ENCODE measurements around the gene XPO6.

The XPO6 gene

GRCh38 chr16:28183484-28183883 is 28.3 kb downstream of the XPO6 start:
- no peak for DNase-seq (ENCODE audit: low read depth)

- no peak for DNase-seq (ENCODE audit: low read depth)
Observed at GRCh38 chr16:28182801-28183200, 29.0 kb downstream of the XPO6 start.

GRCh38 chr16:28182183-28182582 is 29.6 kb downstream of the XPO6 start:
- no peak for DNase-seq (ENCODE audit: low read depth)

GRCh38 chr16:28181515-28181914 is 30.2 kb downstream of the XPO6 start:
- peak; percentile 96 for DNase-seq (ENCODE audit: low read depth)

GRCh38 chr16:28180655-28181460 is 30.9 kb downstream of the XPO6 start:
- DNase-seq (ENCODE audit: low read depth): peak; percentile 27

GRCh38 chr16:28179354-28179753 is 32.4 kb downstream of the XPO6 start:
- no peak for DNase-seq (ENCODE audit: low read depth)

GRCh38 chr16:28175715-28176114 is 36.0 kb downstream of the XPO6 start:
- DNase-seq (ENCODE audit: low read depth): no peak

- DNase-seq (ENCODE audit: low read depth): no peak
Observed at GRCh38 chr16:28172336-28172735, 39.4 kb downstream of the XPO6 start.

GRCh38 chr16:28171816-28172215 is 39.9 kb downstream of the XPO6 start:
- DNase-seq (ENCODE audit: low read depth): no peak

GRCh38 chr16:28168991-28169554 is 42.7 kb downstream of the XPO6 start:
- no peak for DNase-seq (ENCODE audit: low read depth)

GRCh38 chr16:28167730-28168129 is 44.0 kb downstream of the XPO6 start:
- peak; percentile 48 for DNase-seq (ENCODE audit: low read depth)

- DNase-seq (ENCODE audit: low read depth): no peak
Observed at GRCh38 chr16:28167221-28167620, 44.5 kb downstream of the XPO6 start.

GRCh38 chr16:28166394-28167208 is 45.2 kb downstream of the XPO6 start:
- DNase-seq (ENCODE audit: low read depth): peak; percentile 64

GRCh38 chr16:28165598-28165997 is 46.2 kb downstream of the XPO6 start:
- no peak for DNase-seq (ENCODE audit: low read depth)

GRCh38 chr16:28164140-28164539 is 47.6 kb downstream of the XPO6 start:
- peak; percentile 84 for DNase-seq (ENCODE audit: low read depth)

GRCh38 chr16:28163699-28164098 is 48.1 kb downstream of the XPO6 start:
- no peak for DNase-seq (ENCODE audit: low read depth)

- DNase-seq (ENCODE audit: low read depth): no peak
Observed at GRCh38 chr16:28162326-28162877, 49.4 kb downstream of the XPO6 start.

- DNase-seq (ENCODE audit: low read depth): no peak
Observed at GRCh38 chr16:28161626-28162025, 50.1 kb downstream of the XPO6 start.

GRCh38 chr16:28158136-28158535 is 53.6 kb downstream of the XPO6 start:
- DNase-seq (ENCODE audit: low read depth): peak; percentile 84

- DNase-seq (ENCODE audit: low read depth): no peak
Observed at GRCh38 chr16:28156056-28156680, 55.6 kb downstream of the XPO6 start.

GRCh38 chr16:28155293-28155692 is 56.5 kb downstream of the XPO6 start:
- DNase-seq (ENCODE audit: low read depth): peak; percentile 59

- DNase-seq (ENCODE audit: low read depth): no peak
Observed at GRCh38 chr16:28151180-28151579, 60.6 kb downstream of the XPO6 start.
